22Rv1 (cell line): ENCODE results near the gene B4GALT2.

Experiments used
- H3K27ac ChIP-seq: fragments of 450-650 bp; 2 replicates; pipeline ENCODE4 v1.5.1; 2017
- CTCF ChIP-seq: fragments of 450-650 bp; IDR thresholded peaks from 2 replicates; pipeline ENCODE4 v1.5.1; 2017; ENCODE audit warnings: mild to moderate bottlenecking
- ZFX ChIP-seq: fragments of 450-650 bp; IDR thresholded peaks from 2 replicates; pipeline ENCODE4 v1.6.1; 2017; ENCODE audit warnings: antibody characterized with exemption, borderline replicate concordance

The B4GALT2 gene

GRCh38 chr1:43973981-43974442 is 5.0 kb upstream of the B4GALT2 start:
- TF ChIP-seq ZFX (no peak), CTCF (no peak)

GRCh38 chr1:43974443-43975248 is 4.4 kb upstream of the B4GALT2 start, which contains the start of gene ATP6V0B:
ATP6V0B (plus strand) TSS chr1:43974960; CDS start chr1:43975041, 81 bp downstream.
- H3K27ac ChIP-seq, result peak within 1 kb of the TSS; percentile 94

More at GRCh38 chr1:43973981-43974442, 5.0 kb upstream of the B4GALT2 start:
- H3K27ac ChIP-seq, result peak overlapping the region; percentile 94

GRCh38 chr1:43975249-43975961 is 3.6 kb upstream of the B4GALT2 start:
- no peak for TF ChIP-seq CTCF
- no peak for TF ChIP-seq ZFX
- peak overlapping the region; percentile 94 for H3K27ac ChIP-seq

More at GRCh38 chr1:43974443-43975248, 4.4 kb upstream of the B4GALT2 start, which contains the start of gene ATP6V0B:
- TF ChIP-seq CTCF, result no peak
- no peak for TF ChIP-seq ZFX

DNA sequence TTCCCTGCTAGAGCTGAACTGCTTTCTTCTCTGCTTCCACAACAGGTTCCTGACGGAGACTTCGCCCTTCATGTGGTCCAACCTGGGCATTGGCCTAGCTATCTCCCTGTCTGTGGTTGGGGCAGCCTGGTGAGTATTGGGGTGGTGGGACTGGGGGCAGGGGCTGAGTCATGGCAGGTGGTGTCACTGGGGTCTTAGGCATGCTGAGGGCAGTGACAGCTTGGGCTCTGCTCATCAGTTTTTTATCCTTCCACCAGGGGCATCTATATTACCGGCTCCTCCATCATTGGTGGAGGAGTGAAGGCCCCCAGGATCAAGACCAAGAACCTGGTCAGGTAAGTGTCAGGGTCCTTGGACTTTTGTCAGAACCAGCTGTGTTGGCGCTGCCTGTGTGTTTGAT is 3.0 kb upstream of the B4GALT2 start:
- TF ChIP-seq ZFX (no peak), CTCF (no peak)
- peak overlapping the region; percentile 94 for H3K27ac ChIP-seq

- no peak for TF ChIP-seq CTCF
- TF ChIP-seq ZFX, result no peak
- peak overlapping the region; percentile 94 for H3K27ac ChIP-seq
These were observed 2.1 kb upstream of the B4GALT2 start for GRCh38 chr1:43976890-43977289.

DNA sequence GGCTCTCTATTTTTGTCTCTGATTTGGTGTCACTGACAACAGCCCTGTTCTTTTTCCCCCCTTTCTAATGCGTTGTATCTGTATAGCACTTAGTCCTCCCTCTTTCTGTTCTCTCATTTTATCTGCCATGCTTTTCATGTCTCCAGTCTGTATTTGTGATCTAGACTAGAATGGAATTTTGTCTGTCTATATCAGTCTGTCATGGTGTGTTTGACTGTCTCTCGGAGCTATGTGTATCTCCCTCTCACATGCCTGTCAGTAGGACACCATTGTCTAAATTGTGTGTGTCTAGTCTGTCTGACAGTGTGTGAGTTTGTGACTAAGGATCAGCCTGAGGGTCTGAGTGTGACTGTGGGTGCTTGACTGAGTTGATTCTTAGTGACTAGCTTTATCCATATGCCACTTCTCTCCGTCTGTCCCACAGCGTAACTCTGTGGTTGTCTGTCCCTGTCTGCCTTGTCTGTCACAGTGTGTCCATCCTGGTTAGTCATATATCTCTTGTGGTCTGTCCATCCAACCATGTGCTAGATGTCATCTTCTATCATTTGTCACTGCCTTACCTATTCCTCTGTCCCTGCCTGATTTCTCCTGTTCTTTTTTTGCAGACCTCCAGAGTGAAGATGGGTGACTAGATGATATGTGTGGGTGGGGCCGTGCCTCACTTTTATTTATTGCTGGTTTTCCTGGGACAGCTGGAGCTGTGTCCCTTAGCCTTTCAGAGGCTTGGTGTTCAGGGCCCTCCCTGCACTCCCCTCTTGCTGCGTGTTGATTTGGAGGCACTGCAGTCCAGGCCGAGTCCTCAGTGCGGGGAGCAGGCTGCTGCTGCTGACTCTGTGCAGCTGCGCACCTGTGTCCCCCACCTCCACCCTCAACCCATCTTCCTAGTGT is 1.4 kb upstream of the B4GALT2 start:
- TF ChIP-seq ZFX, result no peak
- no peak for TF ChIP-seq CTCF
- peak overlapping the region; percentile 94 for H3K27ac ChIP-seq
